ENCODE results near the gene PLEK2. TPM values are rescaled to one million over a fixed set of nuclear protein-coding genes. Genes with fewer than 3 reads are reported as not detected.
"Not testable (repeated sequence)": the region's sequence is repeated elsewhere in the genome, so short reads cannot be mapped to it uniquely, and the experiment has no call there.

Gene PLEK2
- total RNA-seq, 1 experiment from 2014 or later, result 1.3 TPM

- H3K4me1 Mint-ChIP-seq, result peaks cover 21% of the 10 kb centered on the region
- TF ChIP-seq, protein P1, sequence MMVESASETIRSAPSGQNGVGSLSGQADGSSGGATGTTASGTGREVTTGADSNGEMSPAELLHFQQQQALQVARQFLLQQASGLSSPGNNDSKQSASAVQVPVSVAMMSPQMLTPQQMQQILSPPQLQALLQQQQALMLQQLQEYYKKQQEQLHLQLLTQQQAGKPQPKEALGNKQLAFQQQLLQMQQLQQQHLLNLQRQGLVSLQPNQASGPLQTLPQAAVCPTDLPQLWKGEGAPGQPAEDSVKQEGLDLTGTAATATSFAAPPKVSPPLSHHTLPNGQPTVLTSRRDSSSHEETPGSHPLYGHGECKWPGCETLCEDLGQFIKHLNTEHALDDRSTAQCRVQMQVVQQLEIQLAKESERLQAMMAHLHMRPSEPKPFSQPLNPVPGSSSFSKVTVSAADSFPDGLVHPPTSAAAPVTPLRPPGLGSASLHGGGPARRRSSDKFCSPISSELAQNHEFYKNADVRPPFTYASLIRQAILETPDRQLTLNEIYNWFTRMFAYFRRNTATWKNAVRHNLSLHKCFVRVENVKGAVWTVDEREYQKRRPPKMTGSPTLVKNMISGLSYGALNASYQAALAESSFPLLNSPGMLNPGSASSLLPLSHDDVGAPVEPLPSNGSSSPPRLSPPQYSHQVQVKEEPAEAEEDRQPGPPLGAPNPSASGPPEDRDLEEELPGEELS (CRISPR knock-in tag; IDR thresholded peaks at IDR 0.05), result no peak
- TF ChIP-seq KAT7 (CRISPR knock-in tag; IDR thresholded peaks at IDR 0.05; ENCODE audit: borderline replicate concordance), result no peak
- TF ChIP-seq SOX15 (CRISPR knock-in tag; IDR thresholded peaks at IDR 0.05), result no peak
- no peak for TF ChIP-seq IRF2 (CRISPR knock-in tag; IDR thresholded peaks at IDR 0.05; ENCODE audit: borderline replicate concordance, low read depth)
- TF ChIP-seq TCF7 (CRISPR knock-in tag; IDR thresholded peaks at IDR 0.05; ENCODE audit: low read depth), result no peak
- no peak for TF ChIP-seq CBFB (CRISPR knock-in tag; IDR thresholded peaks at IDR 0.05; ENCODE audit: low read depth)
- TF ChIP-seq, protein P2, sequence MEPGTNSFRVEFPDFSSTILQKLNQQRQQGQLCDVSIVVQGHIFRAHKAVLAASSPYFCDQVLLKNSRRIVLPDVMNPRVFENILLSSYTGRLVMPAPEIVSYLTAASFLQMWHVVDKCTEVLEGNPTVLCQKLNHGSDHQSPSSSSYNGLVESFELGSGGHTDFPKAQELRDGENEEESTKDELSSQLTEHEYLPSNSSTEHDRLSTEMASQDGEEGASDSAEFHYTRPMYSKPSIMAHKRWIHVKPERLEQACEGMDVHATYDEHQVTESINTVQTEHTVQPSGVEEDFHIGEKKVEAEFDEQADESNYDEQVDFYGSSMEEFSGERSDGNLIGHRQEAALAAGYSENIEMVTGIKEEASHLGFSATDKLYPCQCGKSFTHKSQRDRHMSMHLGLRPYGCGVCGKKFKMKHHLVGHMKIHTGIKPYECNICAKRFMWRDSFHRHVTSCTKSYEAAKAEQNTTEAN (CRISPR knock-in tag; IDR thresholded peaks at IDR 0.05), result no peak
- no peak for TF ChIP-seq ZNF317 (CRISPR knock-in tag; IDR thresholded peaks at IDR 0.05; ENCODE audit: borderline replicate concordance, low read depth)
- H3K9me3 Mint-ChIP-seq, result peaks cover 7% of the 10 kb centered on the region
- peaks cover under 1% of the 10 kb centered on the region for H3K36me3 Mint-ChIP-seq
- no peak overlapping the region for H3K27ac Mint-ChIP-seq
- ATAC-seq (no peak), DNase-seq (ENCODE audit: low spot score) (no peak)
- CTCF ChIA-PET, result interaction anchor here (1.8 to 3.1 kb wide), 3 partner anchors 9 to 29 kb away, joined by 12 to 24 read pairs (median 24); no protein-coding TSS in a partner anchor
- H3K27me3 Mint-ChIP-seq (ENCODE audit: low read depth), result peaks cover 9% of the 10 kb centered on the region
- POLR2A ChIA-PET, result no interaction called here
- H3K4me3 Mint-ChIP-seq, result no peak overlapping the region
These were observed 44.8 kb upstream of the PLEK2 start for GRCh38 chr14:67456732-67457131.

DNA sequence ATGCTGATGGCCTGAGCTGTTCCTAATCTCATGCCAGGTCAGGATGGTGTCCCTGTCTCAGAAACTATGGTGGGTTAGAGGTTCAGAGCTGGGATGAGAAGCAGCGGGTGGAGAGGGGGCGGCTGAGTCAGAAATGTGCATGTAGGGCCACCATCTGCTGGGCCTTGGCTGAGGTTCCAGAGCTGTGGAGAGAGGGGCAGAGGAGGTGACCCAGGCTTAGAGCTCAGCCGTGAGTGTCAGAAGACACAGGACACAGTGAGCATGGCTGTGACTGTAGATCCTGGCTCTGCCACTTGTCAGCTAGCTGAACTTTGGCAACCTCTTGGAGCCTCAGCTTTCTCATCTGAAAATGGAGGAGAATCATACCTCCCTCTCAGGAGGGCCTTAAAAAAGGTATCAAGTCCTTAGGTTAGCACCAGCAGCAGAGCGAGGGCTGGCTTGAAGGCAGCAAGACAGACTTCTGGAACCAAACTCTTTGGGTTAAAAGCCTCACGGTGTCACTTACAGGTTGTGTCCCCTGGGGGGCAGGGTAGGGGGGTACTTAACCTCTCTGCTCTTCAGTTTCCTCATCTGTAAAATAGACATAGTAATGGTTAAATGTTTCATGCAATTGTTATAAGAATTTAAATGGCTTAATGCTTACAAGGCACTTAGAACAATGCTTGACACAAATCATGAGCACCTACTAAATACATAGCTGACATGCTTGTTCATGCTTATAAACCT lies 41.8 kb upstream of the PLEK2 start:
- no peak overlapping the region for H3K4me3 Mint-ChIP-seq
- DNase-seq (ENCODE audit: low spot score), result no peak
- peaks cover 11% of the 10 kb centered on the region for H3K4me1 Mint-ChIP-seq
- H3K36me3 Mint-ChIP-seq, result peaks cover 23% of the 10 kb centered on the region
- H3K9me3 Mint-ChIP-seq, result peaks cover 32% of the 10 kb centered on the region
- no peak overlapping the region for H3K27ac Mint-ChIP-seq
- no peak for ATAC-seq
- ChIA-PET CTCF (interaction anchor here (0.9 to 1.1 kb wide), 4 partner anchors 27 to 130 kb away, joined by 4 to 6 read pairs (median 4); no protein-coding TSS in a partner anchor), POLR2A (no interaction called here)
- TF ChIP-seq ESRRA (CRISPR knock-in tag; IDR thresholded peaks at IDR 0.05; ENCODE audit: borderline replicate concordance), result no peak
- TF ChIP-seq, protein P3, sequence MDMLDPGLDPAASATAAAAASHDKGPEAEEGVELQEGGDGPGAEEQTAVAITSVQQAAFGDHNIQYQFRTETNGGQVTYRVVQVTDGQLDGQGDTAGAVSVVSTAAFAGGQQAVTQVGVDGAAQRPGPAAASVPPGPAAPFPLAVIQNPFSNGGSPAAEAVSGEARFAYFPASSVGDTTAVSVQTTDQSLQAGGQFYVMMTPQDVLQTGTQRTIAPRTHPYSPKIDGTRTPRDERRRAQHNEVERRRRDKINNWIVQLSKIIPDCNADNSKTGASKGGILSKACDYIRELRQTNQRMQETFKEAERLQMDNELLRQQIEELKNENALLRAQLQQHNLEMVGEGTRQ (CRISPR knock-in tag; IDR thresholded peaks at IDR 0.05), result no peak
- TF ChIP-seq KAT7 (CRISPR knock-in tag; IDR thresholded peaks at IDR 0.05; ENCODE audit: borderline replicate concordance), result no peak
- TF ChIP-seq GTF2I (CRISPR knock-in tag; conservative IDR thresholded peaks at IDR 0.05), result no peak
- TF ChIP-seq ELF4 (CRISPR knock-in tag; IDR thresholded peaks at IDR 0.05; ENCODE audit: low read depth), result no peak
- TF ChIP-seq, protein P4, sequence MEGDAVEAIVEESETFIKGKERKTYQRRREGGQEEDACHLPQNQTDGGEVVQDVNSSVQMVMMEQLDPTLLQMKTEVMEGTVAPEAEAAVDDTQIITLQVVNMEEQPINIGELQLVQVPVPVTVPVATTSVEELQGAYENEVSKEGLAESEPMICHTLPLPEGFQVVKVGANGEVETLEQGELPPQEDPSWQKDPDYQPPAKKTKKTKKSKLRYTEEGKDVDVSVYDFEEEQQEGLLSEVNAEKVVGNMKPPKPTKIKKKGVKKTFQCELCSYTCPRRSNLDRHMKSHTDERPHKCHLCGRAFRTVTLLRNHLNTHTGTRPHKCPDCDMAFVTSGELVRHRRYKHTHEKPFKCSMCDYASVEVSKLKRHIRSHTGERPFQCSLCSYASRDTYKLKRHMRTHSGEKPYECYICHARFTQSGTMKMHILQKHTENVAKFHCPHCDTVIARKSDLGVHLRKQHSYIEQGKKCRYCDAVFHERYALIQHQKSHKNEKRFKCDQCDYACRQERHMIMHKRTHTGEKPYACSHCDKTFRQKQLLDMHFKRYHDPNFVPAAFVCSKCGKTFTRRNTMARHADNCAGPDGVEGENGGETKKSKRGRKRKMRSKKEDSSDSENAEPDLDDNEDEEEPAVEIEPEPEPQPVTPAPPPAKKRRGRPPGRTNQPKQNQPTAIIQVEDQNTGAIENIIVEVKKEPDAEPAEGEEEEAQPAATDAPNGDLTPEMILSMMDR (IDR thresholded peaks at IDR 0.05), result no peak
- no peak for TF ChIP-seq ZNF532 (CRISPR knock-in tag; IDR thresholded peaks at IDR 0.05; ENCODE audit: borderline replicate concordance)
- no peak for TF ChIP-seq NFE2L1 (CRISPR knock-in tag; IDR thresholded peaks at IDR 0.05)
- no peak for TF ChIP-seq OVOL2 (CRISPR knock-in tag; IDR thresholded peaks at IDR 0.05; ENCODE audit: borderline replicate concordance)
- H3K27me3 Mint-ChIP-seq (ENCODE audit: low read depth), result peaks cover 16% of the 10 kb centered on the region

GRCh38 chr14:67451667-67452066 lies 39.7 kb upstream of the PLEK2 start:
- H3K4me1 Mint-ChIP-seq, result peaks cover 15% of the 10 kb centered on the region
- DNase-seq (ENCODE audit: low spot score); ATAC-seq; POLR2A ChIA-PET; H3K27ac Mint-ChIP-seq; H3K4me3 Mint-ChIP-seq: not testable (repeated sequence)
- peaks cover 29% of the 10 kb centered on the region for H3K9me3 Mint-ChIP-seq
- peaks cover 12% of the 10 kb centered on the region for H3K27me3 Mint-ChIP-seq (ENCODE audit: low read depth)
- H3K36me3 Mint-ChIP-seq, result peaks cover 23% of the 10 kb centered on the region
- CTCF ChIA-PET, result interaction anchor here (0.5 to 0.6 kb wide), 2 partner anchors 21 to 340 kb away, joined by 3 to 6 read pairs; no protein-coding TSS in a partner anchor
